ENCODE data around the gene CCT8.
A peak's percentile ranks its signal among the peaks of the same experiment; 100 is the strongest.

The CCT8 gene

DNA sequence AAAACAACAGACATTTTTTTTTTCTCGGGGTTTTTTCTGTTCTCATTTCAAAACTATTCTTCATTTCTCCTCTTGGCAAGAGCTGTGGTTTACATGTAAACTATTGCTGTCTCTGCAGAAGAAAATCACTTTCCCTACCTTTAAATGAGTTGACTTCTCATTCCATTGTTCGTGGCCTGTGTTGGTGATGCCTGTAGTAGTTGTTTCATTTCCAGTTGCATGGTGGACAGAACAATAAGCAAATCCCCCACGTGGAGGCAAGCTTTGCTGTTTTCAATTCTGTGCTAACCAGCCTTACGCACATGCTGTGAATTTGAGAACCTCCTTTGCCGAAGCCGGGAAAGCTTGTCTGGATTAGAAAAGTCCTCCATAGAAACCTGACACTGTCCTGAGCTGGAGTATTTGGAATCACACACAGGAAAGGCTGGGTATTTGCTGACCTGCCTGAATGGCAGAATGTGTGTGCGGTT is 30.8 kb upstream of the CCT8 start:
- TF ChIP-seq, protein P1, sequence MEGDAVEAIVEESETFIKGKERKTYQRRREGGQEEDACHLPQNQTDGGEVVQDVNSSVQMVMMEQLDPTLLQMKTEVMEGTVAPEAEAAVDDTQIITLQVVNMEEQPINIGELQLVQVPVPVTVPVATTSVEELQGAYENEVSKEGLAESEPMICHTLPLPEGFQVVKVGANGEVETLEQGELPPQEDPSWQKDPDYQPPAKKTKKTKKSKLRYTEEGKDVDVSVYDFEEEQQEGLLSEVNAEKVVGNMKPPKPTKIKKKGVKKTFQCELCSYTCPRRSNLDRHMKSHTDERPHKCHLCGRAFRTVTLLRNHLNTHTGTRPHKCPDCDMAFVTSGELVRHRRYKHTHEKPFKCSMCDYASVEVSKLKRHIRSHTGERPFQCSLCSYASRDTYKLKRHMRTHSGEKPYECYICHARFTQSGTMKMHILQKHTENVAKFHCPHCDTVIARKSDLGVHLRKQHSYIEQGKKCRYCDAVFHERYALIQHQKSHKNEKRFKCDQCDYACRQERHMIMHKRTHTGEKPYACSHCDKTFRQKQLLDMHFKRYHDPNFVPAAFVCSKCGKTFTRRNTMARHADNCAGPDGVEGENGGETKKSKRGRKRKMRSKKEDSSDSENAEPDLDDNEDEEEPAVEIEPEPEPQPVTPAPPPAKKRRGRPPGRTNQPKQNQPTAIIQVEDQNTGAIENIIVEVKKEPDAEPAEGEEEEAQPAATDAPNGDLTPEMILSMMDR (IDR thresholded peaks at IDR 0.05; ENCODE audit: control insufficient read depth, insufficient read depth, low read depth, low read length, missing control alignments): no peak
- no peak for DNase-seq (ENCODE audit: low read depth)
- H3K4me3 ChIP-seq (ENCODE audit: control insufficient read depth, low read depth, low read length): no peak overlapping the region

DNA sequence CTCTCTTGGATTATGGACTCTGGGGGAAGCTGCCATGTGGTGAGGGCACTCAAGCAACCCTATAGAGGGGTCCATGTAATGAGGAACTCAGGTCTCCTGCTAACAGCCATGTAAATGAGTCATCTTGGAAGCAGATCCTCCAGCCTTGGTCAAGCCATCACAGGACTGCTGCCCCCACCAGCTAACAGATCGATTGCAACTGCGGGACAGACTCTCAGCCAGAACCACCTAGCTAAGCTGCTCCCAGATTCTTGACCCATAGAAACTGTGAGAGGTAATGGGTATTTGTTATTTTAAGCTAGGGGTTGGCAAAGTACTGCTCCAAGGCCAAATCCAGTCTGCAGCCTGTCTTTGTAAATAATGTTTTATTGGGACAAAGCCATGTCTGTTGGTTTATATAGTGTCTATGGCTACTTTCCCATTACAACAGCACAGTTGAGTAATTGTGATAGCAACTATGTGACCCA is 29.4 kb upstream of the CCT8 start:
- TF ChIP-seq, protein P1 (IDR thresholded peaks at IDR 0.05; ENCODE audit: control insufficient read depth, insufficient read depth, low read depth, low read length, missing control alignments): no peak

GRCh38 chr21:29098156-29098555 is 24.7 kb upstream of the CCT8 start:
- TF ChIP-seq, protein P1 (IDR thresholded peaks at IDR 0.05; ENCODE audit: control insufficient read depth, insufficient read depth, low read depth, low read length, missing control alignments): no peak
- DNase-seq (ENCODE audit: low read depth): no peak
- no peak overlapping the region for H3K4me3 ChIP-seq (ENCODE audit: control insufficient read depth, low read depth, low read length)

More for the DNA sequence above, 29.4 kb upstream of the CCT8 start:
- H3K4me3 ChIP-seq (ENCODE audit: control insufficient read depth, low read depth, low read length): no peak overlapping the region
- DNase-seq (ENCODE audit: low read depth): no peak

DNA sequence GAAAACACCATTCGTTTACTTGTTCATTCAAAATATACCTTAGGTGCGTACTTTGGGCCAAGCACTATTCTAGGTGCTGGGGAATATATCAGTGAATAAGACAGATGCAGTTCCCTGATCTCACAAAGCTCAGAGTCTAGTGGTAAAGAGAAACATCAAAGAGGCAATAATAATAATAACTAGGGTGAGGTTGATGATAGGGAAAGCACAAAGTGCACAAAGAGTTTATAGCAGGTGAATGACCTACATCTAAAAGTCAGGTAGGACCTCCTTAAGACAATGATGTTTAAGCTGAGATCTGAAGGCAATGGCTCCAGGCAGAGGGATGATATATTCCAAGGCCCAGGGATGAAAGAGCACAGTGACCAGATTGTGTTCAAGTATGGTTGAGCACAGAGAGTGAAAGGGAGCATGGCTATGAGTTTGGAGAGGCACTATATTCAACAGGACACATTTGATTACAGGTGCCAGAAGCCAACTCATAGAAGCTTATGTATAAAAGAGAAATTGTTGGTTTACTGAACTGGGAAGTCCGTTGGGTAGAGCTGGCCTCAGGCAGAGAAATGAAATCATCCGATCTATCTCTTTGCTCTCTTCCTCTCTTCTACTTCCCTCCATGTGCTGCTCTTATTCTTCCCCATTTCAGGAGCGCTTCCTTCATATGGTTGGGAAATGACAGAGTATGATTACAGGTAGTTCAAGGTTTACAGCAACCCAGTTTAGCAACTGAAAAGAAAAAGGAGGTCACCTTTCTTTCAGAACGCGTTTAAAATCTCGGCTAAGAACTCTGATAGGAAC is 23.0 kb upstream of the CCT8 start:
- H3K4me3 ChIP-seq (ENCODE audit: control insufficient read depth, low read depth, low read length): no peak overlapping the region
- TF ChIP-seq, protein P1 (IDR thresholded peaks at IDR 0.05; ENCODE audit: control insufficient read depth, insufficient read depth, low read depth, low read length, missing control alignments): no peak
- no peak for DNase-seq (ENCODE audit: low read depth)

GRCh38 chr21:29092102-29092959 is 18.9 kb upstream of the CCT8 start:
- no peak for DNase-seq (ENCODE audit: low read depth)
- TF ChIP-seq, protein P1 (IDR thresholded peaks at IDR 0.05; ENCODE audit: control insufficient read depth, insufficient read depth, low read depth, low read length, missing control alignments): peak; percentile 30
- no peak overlapping the region for H3K4me3 ChIP-seq (ENCODE audit: control insufficient read depth, low read depth, low read length)

- TF ChIP-seq, protein P1 (IDR thresholded peaks at IDR 0.05; ENCODE audit: control insufficient read depth, insufficient read depth, low read depth, low read length, missing control alignments): no peak
- no peak for DNase-seq (ENCODE audit: low read depth)
- no peak overlapping the region for H3K4me3 ChIP-seq (ENCODE audit: control insufficient read depth, low read depth, low read length)
Measured at GRCh38 chr21:29091033-29091432, 17.6 kb upstream of the CCT8 start.
